ENCODE measurements around the gene LST1.

The LST1 gene

DNA sequence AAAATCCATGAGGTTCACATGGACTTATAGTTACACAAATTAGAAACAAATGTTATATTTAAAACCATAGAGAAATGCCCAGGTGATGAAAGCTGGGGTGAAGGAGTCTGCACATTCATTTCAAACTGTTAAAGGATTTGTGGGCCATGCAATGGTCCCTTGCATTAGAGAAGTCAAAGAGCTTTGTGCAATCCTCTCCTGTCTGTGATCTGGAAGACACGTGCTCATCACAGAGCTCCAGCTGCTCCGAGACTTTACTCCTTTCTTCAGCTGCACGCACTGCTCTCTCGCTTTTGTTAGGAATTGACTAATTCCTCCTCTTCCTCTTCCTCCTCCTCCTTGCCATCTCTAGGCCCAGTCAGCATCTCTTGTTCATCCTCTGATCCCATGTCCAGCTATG, 24.9 kb downstream of the LST1 start:
- no peak for DNase-seq (ENCODE audit: low read depth, low spot score)
- POLR2A ChIA-PET: interaction anchor here (0.5 kb wide), 1 partner anchor 83 kb away, joined by 3 read pairs; no protein-coding TSS in a partner anchor
- CTCF ChIA-PET: interaction anchor here (0.8 to 12.1 kb wide), 5 partner anchors 9 to 66 kb away, joined by 3 to 148 read pairs (median 5); partner anchors contain the start of gene ATP6V1G2

GRCh38 chr6:31614075-31614619, 28.1 kb downstream of the LST1 start:
- H3K4me3 ChIP-seq (ENCODE audit: low read depth, low read length): no peak overlapping the region
- ChIA-PET POLR2A (no interaction called here), CTCF (interaction anchor here (12.1 kb wide), 1 partner anchor 17 kb away, joined by 148 read pairs; no protein-coding TSS in a partner anchor)
- TF ChIP-seq, protein P1, sequence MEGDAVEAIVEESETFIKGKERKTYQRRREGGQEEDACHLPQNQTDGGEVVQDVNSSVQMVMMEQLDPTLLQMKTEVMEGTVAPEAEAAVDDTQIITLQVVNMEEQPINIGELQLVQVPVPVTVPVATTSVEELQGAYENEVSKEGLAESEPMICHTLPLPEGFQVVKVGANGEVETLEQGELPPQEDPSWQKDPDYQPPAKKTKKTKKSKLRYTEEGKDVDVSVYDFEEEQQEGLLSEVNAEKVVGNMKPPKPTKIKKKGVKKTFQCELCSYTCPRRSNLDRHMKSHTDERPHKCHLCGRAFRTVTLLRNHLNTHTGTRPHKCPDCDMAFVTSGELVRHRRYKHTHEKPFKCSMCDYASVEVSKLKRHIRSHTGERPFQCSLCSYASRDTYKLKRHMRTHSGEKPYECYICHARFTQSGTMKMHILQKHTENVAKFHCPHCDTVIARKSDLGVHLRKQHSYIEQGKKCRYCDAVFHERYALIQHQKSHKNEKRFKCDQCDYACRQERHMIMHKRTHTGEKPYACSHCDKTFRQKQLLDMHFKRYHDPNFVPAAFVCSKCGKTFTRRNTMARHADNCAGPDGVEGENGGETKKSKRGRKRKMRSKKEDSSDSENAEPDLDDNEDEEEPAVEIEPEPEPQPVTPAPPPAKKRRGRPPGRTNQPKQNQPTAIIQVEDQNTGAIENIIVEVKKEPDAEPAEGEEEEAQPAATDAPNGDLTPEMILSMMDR (IDR thresholded peaks at IDR 0.05; ENCODE audit: insufficient read depth, low read length, missing control alignments): no peak
- no peak for DNase-seq (ENCODE audit: low read depth, low spot score)

More for the DNA sequence above, 24.9 kb downstream of the LST1 start:
- TF ChIP-seq, protein P1 (IDR thresholded peaks at IDR 0.05; ENCODE audit: insufficient read depth, low read length, missing control alignments): no peak
- no peak overlapping the region for H3K4me3 ChIP-seq (ENCODE audit: low read depth, low read length)

DNA sequence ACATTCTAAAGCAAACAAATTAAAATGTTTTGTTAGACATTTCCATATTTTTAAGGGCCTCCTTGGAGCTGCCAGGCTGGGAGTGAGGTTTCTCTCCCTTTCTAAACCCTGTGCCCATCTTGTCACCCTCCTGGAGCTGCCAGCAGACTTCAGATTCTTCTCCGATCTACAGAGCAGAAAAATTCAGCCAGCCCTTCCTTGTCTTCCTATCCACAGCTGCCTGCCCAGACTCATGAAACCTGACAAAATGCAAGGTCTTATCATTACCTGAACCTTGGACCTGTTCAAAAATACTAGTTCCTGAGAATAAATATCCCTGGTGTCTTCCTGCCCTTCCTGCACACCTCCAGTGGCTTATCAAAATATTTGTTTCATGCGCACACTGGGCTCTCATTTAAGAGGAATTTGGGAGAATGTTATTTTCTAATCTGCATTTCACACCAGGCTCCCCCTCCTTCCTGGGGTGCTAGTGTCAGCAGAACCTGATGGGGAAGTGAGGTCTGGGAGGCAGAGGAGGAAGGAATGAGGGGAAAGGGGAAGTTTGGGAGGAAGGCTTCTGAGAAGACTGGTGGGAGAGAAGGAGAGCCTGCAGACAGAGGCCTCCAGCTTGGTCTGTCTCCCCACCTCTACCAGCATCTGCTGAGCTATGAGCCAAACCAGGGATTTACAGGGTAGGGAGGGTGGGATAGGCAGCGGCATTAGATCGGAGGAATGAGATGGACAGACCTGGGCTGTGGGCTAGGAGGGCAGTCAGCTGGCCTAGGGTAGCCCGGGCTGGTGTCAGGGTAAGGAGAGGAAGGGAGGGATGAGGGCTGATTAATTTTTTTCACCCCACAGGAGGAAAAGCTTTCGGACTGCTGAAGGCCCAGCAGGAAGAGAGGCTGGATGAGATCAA, 28.9 kb downstream of the LST1 start, which contains the start of gene AIF1:
AIF1 (plus strand) TSS at position 551 of the 895 bp plus-strand sequence; CDS start at position 647, 96 bp downstream.
- CTCF ChIA-PET: interaction anchor here (1.5 to 12.1 kb wide), 2 partner anchors 18 to 69 kb away, joined by 3 to 148 read pairs; partner anchors contain the start of gene ATP6V1G2
- DNase-seq (ENCODE audit: low read depth, low spot score): no peak
- TF ChIP-seq, protein P1 (IDR thresholded peaks at IDR 0.05; ENCODE audit: insufficient read depth, low read length, missing control alignments): no peak
- POLR2A ChIA-PET: no interaction called here
- no peak within 1 kb of the TSS for H3K4me3 ChIP-seq (ENCODE audit: low read depth, low read length)

GRCh38 chr6:31615748-31616147, 29.7 kb downstream of the LST1 start:
- TF ChIP-seq, protein P1 (IDR thresholded peaks at IDR 0.05; ENCODE audit: insufficient read depth, low read length, missing control alignments): no peak
- no peak for DNase-seq (ENCODE audit: low read depth, low spot score)
- CTCF ChIA-PET: interaction anchor here (1.5 to 12.1 kb wide), 2 partner anchors 18 to 69 kb away, joined by 3 to 148 read pairs; partner anchors contain the start of gene ATP6V1G2
- H3K4me3 ChIP-seq (ENCODE audit: low read depth, low read length): no peak overlapping the region
- POLR2A ChIA-PET: no interaction called here

DNA sequence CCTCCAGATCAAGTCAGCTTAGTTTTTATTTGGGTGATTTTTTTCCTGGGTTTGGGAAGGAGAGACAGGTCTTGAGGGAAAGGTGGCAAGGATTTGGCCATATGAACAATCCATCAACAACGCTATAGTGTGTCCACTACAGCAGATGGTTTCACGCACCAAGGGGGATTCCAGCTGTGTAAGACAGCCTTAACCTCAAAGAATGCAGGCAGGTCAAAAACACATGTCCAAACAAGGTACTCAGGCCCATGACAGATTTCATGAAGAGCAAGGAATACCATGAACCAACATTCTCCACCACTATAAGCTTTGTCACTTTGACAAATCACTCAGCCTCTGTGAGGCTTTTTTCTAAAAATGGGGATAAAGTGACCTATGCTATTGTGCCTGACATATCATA, 30.9 kb downstream of the LST1 start:
- ChIA-PET CTCF (interaction anchor here (1.2 to 12.1 kb wide), 2 partner anchors 20 to 66 kb away, joined by 3 to 148 read pairs; no protein-coding TSS in a partner anchor), POLR2A (no interaction called here)
- no peak for DNase-seq (ENCODE audit: low read depth, low spot score)

More for the DNA sequence above, 30.9 kb downstream of the LST1 start:
- no peak overlapping the region for H3K4me3 ChIP-seq (ENCODE audit: low read depth, low read length)
- TF ChIP-seq, protein P1 (IDR thresholded peaks at IDR 0.05; ENCODE audit: insufficient read depth, low read length, missing control alignments): no peak
